IMR-90 (cell line): ENCODE measurements around the gene FBRSL1. TPM values are rescaled to one million over a fixed set of nuclear protein-coding genes. Genes with fewer than 3 reads are reported as not detected.

ENCODE experiments used
- ATAC-seq: fragments of 200-7000 bp; cut with Tn5 transposase; 2 replicates; pipeline ENCODE4 v1.9.1; 2020; ENCODE audit warnings: low read depth, mild to moderate bottlenecking, moderate library complexity
- BruUV-seq: library from RNA; stranded (reverse); fragments of 400-500 nt; replicated peaks from 2 replicates; lab custom pipeline; 2021; lab: Mats Ljungman, UMichigan
- CTCF ChIA-PET: fragments of 300-600 bp; formaldehyde crosslinking; extraction: SDS; loops from one replicate; lab custom pipeline; 2021; ENCODE audit warnings: antibody characterized with exemption; lab: Yijun Ruan, JAX
- POLR2A ChIA-PET: fragments of 300-600 bp; sonication (Branson Sonifier 250); formaldehyde crosslinking; loops from one replicate; lab custom pipeline; 2022; ENCODE audit warnings: antibody characterized with exemption; ENCODE audit not compliant: unreplicated experiment; lab: Charles Lee
- DNase-seq: peaks from one replicate; pipeline ENCODE4 v3.0.0; 2013
- H2AFZ ChIP-seq: replicated peaks from 2 replicates; pipeline ENCODE3; 2013; ENCODE audit warnings: low read length, mild to moderate bottlenecking; ENCODE audit not compliant: poor library complexity
- H2AK5ac ChIP-seq: 2 replicates; pipeline ENCODE4 v1.6.1; 2013; ENCODE audit warnings: low read depth, low read length, inconsistent platforms
- H2AK9ac ChIP-seq: replicated peaks from 2 replicates; pipeline ENCODE3; 2013; ENCODE audit warnings: mild to moderate bottlenecking, low read depth, low read length, moderate library complexity; ENCODE audit not compliant: poor library complexity
- H2BK120ac ChIP-seq: 2 replicates; pipeline ENCODE4 v1.6.1; 2013; ENCODE audit warnings: low read depth, low read length, inconsistent platforms
- H2BK15ac ChIP-seq: 3 replicates; pipeline ENCODE4 v1.6.1; 2013; ENCODE audit warnings: low read depth, low read length, inconsistent platforms
- H2BK20ac ChIP-seq: 2 replicates; pipeline ENCODE4 v1.6.1; 2013; ENCODE audit warnings: low read depth, mild to moderate bottlenecking, inconsistent platforms, low read length, moderate library complexity
- H2BK5ac ChIP-seq: 2 replicates; pipeline ENCODE4 v1.6.1; 2013; ENCODE audit warnings: mild to moderate bottlenecking, low read depth, low read length, inconsistent platforms; ENCODE audit not compliant: poor library complexity, severe bottlenecking
- H3K14ac ChIP-seq: replicated peaks from 2 replicates; pipeline ENCODE4 v1.6.1; 2013; ENCODE audit warnings: low read depth, low read length, inconsistent platforms
- H3K18ac ChIP-seq: 2 replicates; pipeline ENCODE4 v1.6.1; 2013; ENCODE audit warnings: low read depth, low read length, control low read depth
- H3K23ac ChIP-seq: 2 replicates; pipeline ENCODE4 v1.6.1; 2013; ENCODE audit warnings: low read depth, low read length, inconsistent platforms
- H3K27ac ChIP-seq: 2 replicates; pipeline ENCODE4 v1.5.1; 2013; ENCODE audit warnings: mild to moderate bottlenecking, control low read depth, low read length; ENCODE audit not compliant: insufficient read depth
- H3K27me3 ChIP-seq: 2 replicates; pipeline ENCODE4 v1.6.1; 2013; ENCODE audit warnings: low read length; ENCODE audit not compliant: control insufficient read depth, insufficient read depth
- H3K36me3 ChIP-seq: 2 replicates; pipeline ENCODE4 v1.6.1; 2013; ENCODE audit warnings: low read length, mixed read lengths; ENCODE audit not compliant: control insufficient read depth, insufficient read depth
- H3K4ac ChIP-seq: 2 replicates; pipeline ENCODE4 v1.6.1; 2013; ENCODE audit warnings: low read depth, low read length, inconsistent platforms
- H3K4me1 ChIP-seq: 2 replicates; pipeline ENCODE4 v1.6.1; 2013; ENCODE audit warnings: low read length, mixed read lengths; ENCODE audit not compliant: control insufficient read depth, insufficient read depth
- H3K4me2 ChIP-seq: 2 replicates; pipeline ENCODE4 v1.6.1; 2013; ENCODE audit warnings: low read depth, mild to moderate bottlenecking, control low read depth, low read length, moderate library complexity
- H3K4me3 ChIP-seq: 2 replicates; pipeline ENCODE4 v1.5.1; 2013; ENCODE audit warnings: low read depth, mild to moderate bottlenecking, control low read depth, low read length, moderate library complexity; ENCODE audit not compliant: insufficient read depth
- H3K56ac ChIP-seq: 2 replicates; pipeline ENCODE4 v1.6.1; 2013; ENCODE audit warnings: low read length, inconsistent platforms; ENCODE audit not compliant: insufficient read depth; ENCODE audit errors: extremely low read depth
- H3K79me1 ChIP-seq, 2 experiments: 2 replicates each; pipeline ENCODE4 v1.6.1; 2013; ENCODE audit warnings: low read length in 2 of 2, inconsistent platforms in 1 of 2, low read depth in 1 of 2
- H3K9ac ChIP-seq: 2 replicates; pipeline ENCODE4 v1.6.1; 2013; ENCODE audit warnings: low read depth, low read length, control low read depth
- H3K9me1 ChIP-seq: 2 replicates; pipeline ENCODE4 v1.6.1; 2013; ENCODE audit warnings: low read length, inconsistent platforms; ENCODE audit not compliant: insufficient read depth
- H3K9me3 ChIP-seq: 2 replicates; pipeline ENCODE4 v1.6.1; 2013; ENCODE audit warnings: low read length; ENCODE audit not compliant: control insufficient read depth, insufficient read depth
- H4K20me1 ChIP-seq: 2 replicates; pipeline ENCODE4 v1.6.1; 2013; ENCODE audit warnings: low read length, inconsistent platforms; ENCODE audit not compliant: insufficient read depth
- H4K5ac ChIP-seq: 2 replicates; pipeline ENCODE4 v1.6.1; 2013; ENCODE audit warnings: mild to moderate bottlenecking, low read depth, low read length, control low read depth
- H4K8ac ChIP-seq, 2 experiments: 2 replicates each; pipeline ENCODE4 v1.6.1; 2013; ENCODE audit warnings: low read depth in 2 of 2, low read length in 2 of 2, control low read depth in 1 of 2, inconsistent platforms in 1 of 2
- H4K91ac ChIP-seq: 2 replicates; pipeline ENCODE4 v1.6.1; 2013; ENCODE audit warnings: low read depth, low read length, inconsistent platforms; ENCODE audit not compliant: insufficient read depth
- CEBPB ChIP-seq: IDR thresholded peaks from 2 replicates; pipeline ENCODE4 v1.6.1; 2012; ENCODE audit warnings: low read depth, low read length, improper control_type of control experiment
- MAFK ChIP-seq: IDR thresholded peaks from 2 replicates; pipeline ENCODE4 v1.6.1; 2012; ENCODE audit warnings: low read depth, low read length, improper control_type of control experiment
- WGBS, 2 experiments: methylation state at CpG; one replicate each; pipeline versions ENCODE4 v1.1.5 to v1.1.7; 2013; ENCODE audit warnings: missing lambda C conversion rate in 2 of 2; ENCODE audit not compliant: insufficient read length in 1 of 2; ENCODE audit errors: extremely low coverage in 2 of 2; 5-methylcytosine and 5-hydroxymethylcytosine counted together
- dilution Hi-C: fragments of 300-500 bp; cut with HindIII; formaldehyde crosslinking; loops from one replicate; pipeline ENCODE4 v1.14.3; 2018; ENCODE audit warnings: low sequenced_read_pairs; ENCODE audit not compliant: unreplicated experiment
- in situ Hi-C: fragments of 300-500 bp; cut with MboI; formaldehyde crosslinking; loops from 3 replicates; pipeline ENCODE4 v1.14.3; 2019; ENCODE audit warnings: low sequenced_read_pairs, inconsistent platforms, mixed read lengths
- intact Hi-C: fragments of 100-400 bp; cut with micrococcal nuclease; formaldehyde crosslinking; loops from 2 replicates; pipeline ENCODE4 v1.10.0; 2022
- polyA plus RNA-seq, 3 experiments: library from polyadenylated mRNA; depleted of rRNA; stranded (reverse); fragments of >200 nt; gene quantifications; 2 replicates each; pipeline ENCODE4 v1.2.3, GENCODE V29; 2012; ENCODE audit warnings: low replicate concordance in 1 of 3
- total RNA-seq: library from RNA; depleted of rRNA; stranded (reverse); fragments of >200 nt; gene quantifications from 2 replicates; pipeline ENCODE4 v1.2.3, GENCODE V29; 2012

The FBRSL1 gene
- total and polyA plus RNA-seq, 2 of the 4 experiments (the other 2 are of a cell fraction), result 0.36 to 10.8 TPM

- no peaks in the 10 kb centered on the region for H3K36me3 ChIP-seq
- no peak overlapping the region for H3K56ac ChIP-seq
- no peak overlapping the region for H2BK20ac ChIP-seq
- H3K27me3 ChIP-seq, result peaks cover 26% of the 10 kb centered on the region
- no peak overlapping the region; the same call in 1 of the 2 replicates for H3K4ac ChIP-seq
- ChIA-PET POLR2A (no interaction called here), CTCF (no interaction called here)
- no peak overlapping the region for H2BK15ac ChIP-seq
- H3K9ac ChIP-seq, result no peak overlapping the region
- WGBS, 2 experiments, result 39% methylated on average over 9 of the region's 28 CpGs; no CpG with 5 or more reads in 1 of the 2 experiments
- peak overlapping the region; percentile 40; the same call in 1 of the 2 replicates for H2BK120ac ChIP-seq
- DNase-seq, result peak; percentile 44
- intact Hi-C loops, result no loop called here
- peak overlapping the region; percentile 72 for H2AK9ac ChIP-seq
- no peaks in the 10 kb centered on the region for H3K79me1 ChIP-seq
- H4K20me1 ChIP-seq, result no peaks in the 10 kb centered on the region
- H4K91ac ChIP-seq, result peak overlapping the region; percentile 55; the same call in 1 of the 2 replicates
- no peaks in the 10 kb centered on the region for H3K4me1 ChIP-seq
- H3K27ac ChIP-seq, result no peak overlapping the region
- in situ Hi-C loops, result no loop called here
- dilution Hi-C loops, result no loop called here
- H3K14ac ChIP-seq, result no peak overlapping the region
- peak overlapping the region; percentile 39; the same call in 1 of the 2 replicates for H2AK5ac ChIP-seq
- no peak overlapping the region for H3K4me3 ChIP-seq
- H4K8ac ChIP-seq, result peak overlapping the region; percentile 54 to 57; a peak in 3 of 4 replicates
- BruUV-seq, result no TSS peak
- no peak overlapping the region for H3K18ac ChIP-seq
- peak overlapping the region; percentile 7 for H2BK5ac ChIP-seq
- peaks cover 3% of the 10 kb centered on the region; the same call in 1 of the 2 replicates for H3K9me3 ChIP-seq
- TF ChIP-seq MAFK (no peak), CEBPB (0 out of 2 replicates have a peak, but pooled peaks have one; percentile 18)
- H3K9me1 ChIP-seq, result peaks cover 4% of the 10 kb centered on the region; the same call in 1 of the 2 replicates
- H4K5ac ChIP-seq, result no peak overlapping the region
- H2AFZ ChIP-seq, result peak overlapping the region; percentile 63
- no peak overlapping the region for H3K23ac ChIP-seq
- H3K4me2 ChIP-seq, result no peak overlapping the region
- ATAC-seq, result peak; percentile 49
These were observed 36.4 kb upstream of the FBRSL1 start for GRCh38 chr12:132453361-132454192.
